Measurements from ENCODE around the gene RFX3.

Gene RFX3

DNA sequence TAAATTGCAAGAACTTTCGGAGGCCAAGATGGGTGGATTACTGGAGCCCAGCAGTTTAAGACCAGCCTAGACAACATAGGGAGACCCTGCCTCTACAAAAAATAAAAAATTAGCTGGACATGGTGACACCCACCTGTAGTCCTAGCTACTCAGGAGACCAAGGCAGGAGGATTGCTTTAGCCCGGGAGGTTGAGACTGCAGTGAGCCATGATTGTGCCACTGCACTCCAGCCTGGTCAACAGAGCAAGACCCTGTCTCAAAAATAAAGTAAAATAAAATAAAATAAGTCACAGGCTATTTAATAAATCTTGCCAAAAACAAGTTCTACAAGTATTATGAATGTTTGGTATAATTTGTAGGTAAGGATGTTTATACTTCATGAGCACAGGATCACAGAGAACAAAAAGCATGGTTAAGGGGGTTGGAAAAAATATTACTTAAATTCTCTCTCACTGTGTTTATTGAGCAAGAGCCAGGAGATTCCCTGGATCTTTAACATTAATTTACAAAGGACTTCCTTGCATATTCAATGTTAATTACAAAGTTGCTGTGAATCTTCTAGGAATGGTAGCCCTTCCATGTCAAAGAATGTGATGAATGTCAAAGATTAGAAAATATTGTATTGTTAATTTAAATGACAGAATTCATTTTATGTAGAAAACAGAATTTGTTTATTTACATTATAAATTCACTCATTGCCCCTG lies 164.0 kb downstream of the RFX3 start:
- Histone ChIP-seq H3K4me1 (ENCODE audit: control insufficient read depth, insufficient read depth, low read length) (no peaks in the 10 kb centered on the region), H3K4me3 (ENCODE audit: low read depth, low read length) (no peak overlapping the region), H3K36me3 (ENCODE audit: control insufficient read depth in 2 of 2, insufficient read depth in 1 of 2, low read length in 2 of 2) (no peaks in the 10 kb centered on the region), H3K9me3 (ENCODE audit: control insufficient read depth, insufficient read depth, low read depth, low read length) (no peaks in the 10 kb centered on the region), H3K27ac (ENCODE audit: extremely low read depth, low read depth, low read length) (no peak overlapping the region)
- TF ChIP-seq HOXA7 (CRISPR knock-in tag; IDR thresholded peaks at IDR 0.05; ENCODE audit: borderline replicate concordance) (no peak), SP7 (tag by site-specific recombination; IDR thresholded peaks at IDR 0.05) (no peak)
- ChIA-PET POLR2A (no interaction called here), CTCF (no interaction called here)

DNA sequence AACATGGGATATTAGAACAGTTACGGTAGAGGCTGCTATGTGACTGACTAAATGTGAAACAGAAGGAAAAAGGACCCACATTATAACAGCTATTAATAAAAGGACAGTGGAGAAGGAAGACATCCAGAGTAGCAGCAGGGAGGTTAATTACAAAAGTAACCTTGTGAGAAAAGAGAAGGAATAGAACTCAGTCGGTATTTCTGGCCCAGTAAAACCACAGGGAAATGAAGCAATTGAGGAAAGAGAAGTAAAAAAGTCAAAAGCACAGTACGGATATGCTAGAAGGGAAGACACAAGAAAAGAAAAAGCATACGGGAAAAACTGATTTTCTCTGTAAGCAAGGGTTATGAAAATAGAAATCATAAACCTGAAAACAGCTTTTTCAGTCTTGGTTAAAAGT lies 164.7 kb downstream of the RFX3 start:
- no peaks in the 10 kb centered on the region for H3K9me3 ChIP-seq (ENCODE audit: control insufficient read depth, insufficient read depth, low read depth, low read length)
- ChIA-PET CTCF (no interaction called here), POLR2A (no interaction called here)
- no peaks in the 10 kb centered on the region for H3K4me1 ChIP-seq (ENCODE audit: control insufficient read depth, insufficient read depth, low read length)
- no peak overlapping the region for H3K4me3 ChIP-seq (ENCODE audit: low read depth, low read length)
- no peaks in the 10 kb centered on the region for H3K36me3 ChIP-seq (ENCODE audit: control insufficient read depth in 2 of 2, insufficient read depth in 1 of 2, low read length in 2 of 2)
- TF ChIP-seq HOXC10 (CRISPR knock-in tag; IDR thresholded peaks at IDR 0.05) (no peak), TCF7L2 (IDR thresholded peaks at IDR 0.05; ENCODE audit: borderline replicate concordance, low read depth, low read length) (no peak), MZF1 (tag by site-specific recombination; IDR thresholded peaks at IDR 0.05; ENCODE audit: borderline replicate concordance) (no peak), GLI4 (tag by site-specific recombination; IDR thresholded peaks at IDR 0.05) (no peak), ZNF37A (tag by site-specific recombination; IDR thresholded peaks at IDR 0.05) (no peak), ZIC2 (tag by site-specific recombination; IDR thresholded peaks at IDR 0.05) (no peak)
- TF ChIP-seq, protein P1, sequence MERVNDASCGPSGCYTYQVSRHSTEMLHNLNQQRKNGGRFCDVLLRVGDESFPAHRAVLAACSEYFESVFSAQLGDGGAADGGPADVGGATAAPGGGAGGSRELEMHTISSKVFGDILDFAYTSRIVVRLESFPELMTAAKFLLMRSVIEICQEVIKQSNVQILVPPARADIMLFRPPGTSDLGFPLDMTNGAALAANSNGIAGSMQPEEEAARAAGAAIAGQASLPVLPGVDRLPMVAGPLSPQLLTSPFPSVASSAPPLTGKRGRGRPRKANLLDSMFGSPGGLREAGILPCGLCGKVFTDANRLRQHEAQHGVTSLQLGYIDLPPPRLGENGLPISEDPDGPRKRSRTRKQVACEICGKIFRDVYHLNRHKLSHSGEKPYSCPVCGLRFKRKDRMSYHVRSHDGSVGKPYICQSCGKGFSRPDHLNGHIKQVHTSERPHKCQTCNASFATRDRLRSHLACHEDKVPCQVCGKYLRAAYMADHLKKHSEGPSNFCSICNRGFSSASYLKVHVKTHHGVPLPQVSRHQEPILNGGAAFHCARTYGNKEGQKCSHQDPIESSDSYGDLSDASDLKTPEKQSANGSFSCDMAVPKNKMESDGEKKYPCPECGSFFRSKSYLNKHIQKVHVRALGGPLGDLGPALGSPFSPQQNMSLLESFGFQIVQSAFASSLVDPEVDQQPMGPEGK (tag by site-specific recombination; IDR thresholded peaks at IDR 0.05), result no peak
- TF ChIP-seq, protein P2, sequence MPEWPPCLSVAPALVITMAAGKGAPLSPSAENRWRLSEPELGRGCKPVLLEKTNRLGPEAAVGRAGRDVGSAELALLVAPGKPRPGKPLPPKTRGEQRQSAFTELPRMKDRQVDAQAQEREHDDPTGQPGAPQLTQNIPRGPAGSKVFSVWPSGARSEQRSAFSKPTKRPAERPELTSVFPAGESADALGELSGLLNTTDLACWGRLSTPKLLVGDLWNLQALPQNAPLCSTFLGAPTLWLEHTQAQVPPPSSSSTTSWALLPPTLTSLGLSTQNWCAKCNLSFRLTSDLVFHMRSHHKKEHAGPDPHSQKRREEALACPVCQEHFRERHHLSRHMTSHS (tag by site-specific recombination; IDR thresholded peaks at IDR 0.05), result no peak
- TF ChIP-seq, protein P3, sequence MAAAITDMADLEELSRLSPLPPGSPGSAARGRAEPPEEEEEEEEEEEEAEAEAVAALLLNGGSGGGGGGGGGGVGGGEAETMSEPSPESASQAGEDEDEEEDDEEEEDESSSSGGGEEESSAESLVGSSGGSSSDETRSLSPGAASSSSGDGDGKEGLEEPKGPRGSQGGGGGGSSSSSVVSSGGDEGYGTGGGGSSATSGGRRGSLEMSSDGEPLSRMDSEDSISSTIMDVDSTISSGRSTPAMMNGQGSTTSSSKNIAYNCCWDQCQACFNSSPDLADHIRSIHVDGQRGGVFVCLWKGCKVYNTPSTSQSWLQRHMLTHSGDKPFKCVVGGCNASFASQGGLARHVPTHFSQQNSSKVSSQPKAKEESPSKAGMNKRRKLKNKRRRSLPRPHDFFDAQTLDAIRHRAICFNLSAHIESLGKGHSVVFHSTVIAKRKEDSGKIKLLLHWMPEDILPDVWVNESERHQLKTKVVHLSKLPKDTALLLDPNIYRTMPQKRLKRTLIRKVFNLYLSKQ (tag by site-specific recombination; IDR thresholded peaks at IDR 0.05; ENCODE audit: borderline replicate concordance), result no peak
- no peak overlapping the region for H3K27ac ChIP-seq (ENCODE audit: extremely low read depth, low read depth, low read length)

DNA sequence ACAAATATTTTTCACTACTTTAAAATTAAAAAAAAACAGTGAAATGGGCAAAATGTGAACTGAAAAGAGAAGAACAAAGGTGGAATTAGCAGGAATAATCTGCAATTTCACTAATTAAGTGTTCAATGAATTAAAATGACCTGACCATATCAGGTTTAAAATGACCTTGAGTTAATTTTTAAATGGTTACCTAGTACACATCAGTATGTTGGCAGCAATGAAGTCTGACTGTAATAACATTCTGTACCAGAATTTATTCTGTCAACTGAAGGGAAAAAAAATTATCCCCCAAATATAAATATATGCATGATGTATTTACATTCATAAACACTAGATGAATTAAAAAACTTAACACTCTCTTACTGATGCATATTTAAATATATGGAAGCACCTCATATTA lies 165.6 kb downstream of the RFX3 start:
- Histone ChIP-seq H3K36me3 (ENCODE audit: control insufficient read depth in 2 of 2, insufficient read depth in 1 of 2, low read length in 2 of 2) (no peaks in the 10 kb centered on the region), H3K4me3 (ENCODE audit: low read depth, low read length) (no peak overlapping the region), H3K9me3 (ENCODE audit: control insufficient read depth, insufficient read depth, low read depth, low read length) (no peaks in the 10 kb centered on the region), H3K27ac (ENCODE audit: extremely low read depth, low read depth, low read length) (no peak overlapping the region), H3K4me1 (ENCODE audit: control insufficient read depth, insufficient read depth, low read length) (no peaks in the 10 kb centered on the region)
- ChIA-PET CTCF (no interaction called here), POLR2A (no interaction called here)
- TF ChIP-seq ZNF274 (IDR thresholded peaks at IDR 0.05; ENCODE audit: low read length) (no peak), ZNF274 (tag by site-specific recombination; IDR thresholded peaks at IDR 0.05; ENCODE audit: borderline replicate concordance) (no peak), ZIC2 (tag by site-specific recombination; IDR thresholded peaks at IDR 0.05) (no peak), SALL2 (tag by site-specific recombination; IDR thresholded peaks at IDR 0.05; ENCODE audit: borderline replicate concordance) (no peak), ZNF366 (tag by site-specific recombination; conservative IDR thresholded peaks at IDR 0.05) (no peak), KLF7 (tag by site-specific recombination; IDR thresholded peaks at IDR 0.05; ENCODE audit: borderline replicate concordance) (no peak), ZNF335 (tag by site-specific recombination; conservative IDR thresholded peaks at IDR 0.05) (no peak), IKZF3 (tag by site-specific recombination; IDR thresholded peaks at IDR 0.05) (no peak), ZNF239 (tag by site-specific recombination; IDR thresholded peaks at IDR 0.05) (no peak), KLF8 (tag by site-specific recombination; IDR thresholded peaks at IDR 0.05) (no peak), ZNF624 (tag by site-specific recombination; IDR thresholded peaks at IDR 0.05) (no peak), ZNF132 (tag by site-specific recombination; IDR thresholded peaks at IDR 0.05; ENCODE audit: borderline replicate concordance) (no peak)
- TF ChIP-seq, protein P4, sequence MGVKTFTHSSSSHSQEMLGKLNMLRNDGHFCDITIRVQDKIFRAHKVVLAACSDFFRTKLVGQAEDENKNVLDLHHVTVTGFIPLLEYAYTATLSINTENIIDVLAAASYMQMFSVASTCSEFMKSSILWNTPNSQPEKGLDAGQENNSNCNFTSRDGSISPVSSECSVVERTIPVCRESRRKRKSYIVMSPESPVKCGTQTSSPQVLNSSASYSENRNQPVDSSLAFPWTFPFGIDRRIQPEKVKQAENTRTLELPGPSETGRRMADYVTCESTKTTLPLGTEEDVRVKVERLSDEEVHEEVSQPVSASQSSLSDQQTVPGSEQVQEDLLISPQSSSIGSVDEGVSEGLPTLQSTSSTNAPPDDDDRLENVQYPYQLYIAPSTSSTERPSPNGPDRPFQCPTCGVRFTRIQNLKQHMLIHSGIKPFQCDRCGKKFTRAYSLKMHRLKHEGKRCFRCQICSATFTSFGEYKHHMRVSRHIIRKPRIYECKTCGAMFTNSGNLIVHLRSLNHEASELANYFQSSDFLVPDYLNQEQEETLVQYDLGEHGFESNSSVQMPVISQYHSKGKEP (tag by site-specific recombination; IDR thresholded peaks at IDR 0.05), result no peak
- TF ChIP-seq, protein P5, sequence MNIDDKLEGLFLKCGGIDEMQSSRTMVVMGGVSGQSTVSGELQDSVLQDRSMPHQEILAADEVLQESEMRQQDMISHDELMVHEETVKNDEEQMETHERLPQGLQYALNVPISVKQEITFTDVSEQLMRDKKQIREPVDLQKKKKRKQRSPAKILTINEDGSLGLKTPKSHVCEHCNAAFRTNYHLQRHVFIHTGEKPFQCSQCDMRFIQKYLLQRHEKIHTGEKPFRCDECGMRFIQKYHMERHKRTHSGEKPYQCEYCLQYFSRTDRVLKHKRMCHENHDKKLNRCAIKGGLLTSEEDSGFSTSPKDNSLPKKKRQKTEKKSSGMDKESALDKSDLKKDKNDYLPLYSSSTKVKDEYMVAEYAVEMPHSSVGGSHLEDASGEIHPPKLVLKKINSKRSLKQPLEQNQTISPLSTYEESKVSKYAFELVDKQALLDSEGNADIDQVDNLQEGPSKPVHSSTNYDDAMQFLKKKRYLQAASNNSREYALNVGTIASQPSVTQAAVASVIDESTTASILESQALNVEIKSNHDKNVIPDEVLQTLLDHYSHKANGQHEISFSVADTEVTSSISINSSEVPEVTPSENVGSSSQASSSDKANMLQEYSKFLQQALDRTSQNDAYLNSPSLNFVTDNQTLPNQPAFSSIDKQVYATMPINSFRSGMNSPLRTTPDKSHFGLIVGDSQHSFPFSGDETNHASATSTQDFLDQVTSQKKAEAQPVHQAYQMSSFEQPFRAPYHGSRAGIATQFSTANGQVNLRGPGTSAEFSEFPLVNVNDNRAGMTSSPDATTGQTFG (tag by site-specific recombination; IDR thresholded peaks at IDR 0.05; ENCODE audit: borderline replicate concordance), result no peak
